Keratinocyte (primary cell): ENCODE data around the gene XRCC3. TPM values are rescaled to one million over a fixed set of nuclear protein-coding genes. Genes with fewer than 3 reads are reported as not detected.

Experiments used
- DNase-seq: peaks from one replicate; pipeline ENCODE4 v3.0.0-alpha.2; 2011; ENCODE audit warnings: low read depth, missing footprints, low spot score
- FAIRE-seq: peaks from 2 replicates; lab custom pipeline; 2011; peaks lifted over from hg19 to GRCh38; lab: Jason Lieb, UNC
- H2AFZ ChIP-seq: 2 replicates; pipeline ENCODE4 v1.6.0; 2012; ENCODE audit warnings: low read length, control low read depth, inconsistent platforms; ENCODE audit not compliant: control insufficient read depth
- H3K27ac ChIP-seq: 2 replicates; pipeline ENCODE4 v1.5.1; 2011; ENCODE audit warnings: low read length; ENCODE audit not compliant: control insufficient read depth, insufficient read depth
- H3K27me3 ChIP-seq: 3 replicates; pipeline ENCODE4 v1.6.0; 2011; ENCODE audit warnings: low read length; ENCODE audit not compliant: control insufficient read depth, insufficient read depth; ENCODE audit errors: extremely low read depth
- H3K36me3 ChIP-seq, 2 experiments: 2 replicates in 1 of 2; 3 replicates in 1 of 2; pipeline ENCODE4 v1.5.1; 2011; ENCODE audit warnings: low read length in 2 of 2, mild to moderate bottlenecking in 1 of 2; ENCODE audit not compliant: control insufficient read depth in 2 of 2, insufficient read depth in 2 of 2; ENCODE audit errors: extremely low read depth in 1 of 2
- H3K4me1 ChIP-seq: 3 replicates; pipeline ENCODE4 v1.5.1; 2011; ENCODE audit warnings: low read length; ENCODE audit not compliant: control insufficient read depth, insufficient read depth; ENCODE audit errors: extremely low read depth
- H3K4me2 ChIP-seq: 3 replicates; pipeline ENCODE4 v1.6.0; 2011; ENCODE audit warnings: low read depth, low read length; ENCODE audit not compliant: control insufficient read depth, insufficient read depth; ENCODE audit errors: extremely low read depth
- H3K4me3 ChIP-seq, 3 experiments: fragments of 200-600 bp in 1 of 3; sonication (generic) in 1 of 3; 2 replicates in 2 of 3; 3 replicates in 1 of 3; pipeline ENCODE4 v1.5.1; 2011 to 2016; ENCODE audit warnings: low read length in 3 of 3, mild to moderate bottlenecking in 3 of 3, control low read depth in 2 of 3, inconsistent platforms in 1 of 3, low read depth in 1 of 3, mixed read lengths in 1 of 3, mixed run types in 1 of 3, moderate library complexity in 1 of 3; ENCODE audit not compliant: control insufficient read depth in 2 of 3, insufficient read depth in 2 of 3; ENCODE audit errors: extremely low read depth in 1 of 3
- H3K79me2 ChIP-seq: 2 replicates; pipeline ENCODE4 v1.6.0; 2012; ENCODE audit warnings: low read length; ENCODE audit not compliant: control insufficient read depth, insufficient read depth
- H3K9ac ChIP-seq: 3 replicates; pipeline ENCODE4 v1.6.0; 2011; ENCODE audit warnings: low read length; ENCODE audit not compliant: control insufficient read depth, insufficient read depth; ENCODE audit errors: extremely low read depth
- H3K9me1 ChIP-seq: 3 replicates; pipeline ENCODE4 v1.6.0; 2011; ENCODE audit warnings: low read length; ENCODE audit not compliant: control insufficient read depth, insufficient read depth; ENCODE audit errors: extremely low read depth
- H3K9me3 ChIP-seq: 2 replicates; pipeline ENCODE4 v1.5.1; 2012; ENCODE audit warnings: low read depth, low read length; ENCODE audit not compliant: control insufficient read depth
- H4K20me1 ChIP-seq: 3 replicates; pipeline ENCODE4 v1.6.0; 2011; ENCODE audit warnings: low read length; ENCODE audit not compliant: control insufficient read depth, insufficient read depth; ENCODE audit errors: extremely low read depth
- EZH2 ChIP-seq: IDR thresholded peaks from one replicate; pipeline ENCODE4 v1.6.1; 2012; ENCODE audit warnings: inconsistent platforms, mild to moderate bottlenecking, low read length, moderate library complexity
- dilution Hi-C: fragments of 300-500 bp; cut with MboI; formaldehyde crosslinking; loops from one replicate; pipeline ENCODE4 v1.7.0; 2020; ENCODE audit warnings: low sequenced_read_pairs; ENCODE audit not compliant: extremely low pct_ligation_motif_present
- polyA plus RNA-seq, 5 experiments: library from polyadenylated mRNA; depleted of rRNA in 3 of 5; stranded (reverse) in 3 of 5; stranded (forward) in 1 of 5; unstranded in 1 of 5; fragments of >200 nt; gene quantifications; 1 replicate in 1 of 5; 2 replicates in 3 of 5; 3 replicates in 1 of 5; pipeline versions ENCODE4 v1.2.1 to v1.2.3, GENCODE V29; 2011 to 2012; ENCODE audit warnings: missing spikeins in 2 of 5, low read depth in 1 of 5, low replicate concordance in 1 of 5
- TF ChIP-seq, protein P1 (sequence below), 3 experiments: IDR thresholded peaks in 1 of 3; conservative IDR thresholded peaks in 1 of 3; optimal IDR thresholded peaks in 1 of 3; 2 replicates in 2 of 3; 3 replicates in 1 of 3; pipeline versions ENCODE3 to v1.5.1; 2011; ENCODE audit warnings: low read length in 3 of 3, mild to moderate bottlenecking in 3 of 3, moderate library complexity in 2 of 3, control low read depth in 1 of 3, inconsistent platforms in 1 of 3; ENCODE audit not compliant: insufficient read depth in 2 of 3; ENCODE audit errors: extremely low read depth in 1 of 3

XRCC3 gene
- polyA plus RNA-seq, 1 donor (not counting 4 experiments of a cell fraction or from before 2014, with no cell fraction given) = 21.0 TPM

DNA sequence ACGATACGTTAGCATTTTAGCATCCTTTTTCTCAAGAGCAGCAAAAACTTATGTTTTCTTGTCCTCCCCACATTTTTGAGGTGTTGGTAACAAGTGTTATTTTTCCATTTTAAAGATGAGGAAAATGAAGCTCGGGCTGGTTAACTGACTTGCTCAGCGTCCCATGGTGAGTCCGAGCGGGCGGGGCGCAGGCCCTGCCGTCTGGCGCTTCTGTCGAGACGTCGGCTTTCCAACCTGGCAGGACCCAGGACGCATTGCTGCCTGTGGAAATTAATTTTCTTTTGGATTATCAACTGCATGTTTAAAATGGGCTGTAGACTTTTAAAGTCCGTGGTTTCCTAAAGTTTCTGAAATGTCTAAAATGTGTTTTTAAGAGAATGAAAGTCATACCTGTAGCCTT is 30.4 kb downstream of the XRCC3 start:
- TF ChIP-seq, protein P1, sequence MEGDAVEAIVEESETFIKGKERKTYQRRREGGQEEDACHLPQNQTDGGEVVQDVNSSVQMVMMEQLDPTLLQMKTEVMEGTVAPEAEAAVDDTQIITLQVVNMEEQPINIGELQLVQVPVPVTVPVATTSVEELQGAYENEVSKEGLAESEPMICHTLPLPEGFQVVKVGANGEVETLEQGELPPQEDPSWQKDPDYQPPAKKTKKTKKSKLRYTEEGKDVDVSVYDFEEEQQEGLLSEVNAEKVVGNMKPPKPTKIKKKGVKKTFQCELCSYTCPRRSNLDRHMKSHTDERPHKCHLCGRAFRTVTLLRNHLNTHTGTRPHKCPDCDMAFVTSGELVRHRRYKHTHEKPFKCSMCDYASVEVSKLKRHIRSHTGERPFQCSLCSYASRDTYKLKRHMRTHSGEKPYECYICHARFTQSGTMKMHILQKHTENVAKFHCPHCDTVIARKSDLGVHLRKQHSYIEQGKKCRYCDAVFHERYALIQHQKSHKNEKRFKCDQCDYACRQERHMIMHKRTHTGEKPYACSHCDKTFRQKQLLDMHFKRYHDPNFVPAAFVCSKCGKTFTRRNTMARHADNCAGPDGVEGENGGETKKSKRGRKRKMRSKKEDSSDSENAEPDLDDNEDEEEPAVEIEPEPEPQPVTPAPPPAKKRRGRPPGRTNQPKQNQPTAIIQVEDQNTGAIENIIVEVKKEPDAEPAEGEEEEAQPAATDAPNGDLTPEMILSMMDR (optimal IDR thresholded peaks at IDR 0.05 in 1 of 3, IDR thresholded peaks at IDR 0.05 in 1 of 3, conservative IDR thresholded peaks at IDR 0.05 in 1 of 3; ENCODE audit: extremely low read depth in 1 of 3, insufficient read depth in 2 of 3, low read length in 3 of 3) = no peak
- no peak for TF ChIP-seq EZH2
- H3K9ac ChIP-seq = no peak overlapping the region
- H4K20me1 ChIP-seq = peaks cover 4% of the 10 kb centered on the region
- peaks cover 4% of the 10 kb centered on the region for H3K79me2 ChIP-seq
- H3K9me3 ChIP-seq = no peaks in the 10 kb centered on the region
- no peaks in the 10 kb centered on the region for H3K27me3 ChIP-seq
- no peak overlapping the region for H3K4me3 ChIP-seq
- DNase-seq (no peak), FAIRE-seq (no peak)
- no peak overlapping the region for H3K27ac ChIP-seq
- H3K9me1 ChIP-seq = no peaks in the 10 kb centered on the region
- no peak overlapping the region for H2AFZ ChIP-seq
- peaks cover 42 to 54% of the 10 kb centered on the region in 2 experiments for H3K36me3 ChIP-seq
- H3K4me2 ChIP-seq = no peak overlapping the region
- dilution Hi-C loops = no loop called here
- peaks cover 9% of the 10 kb centered on the region for H3K4me1 ChIP-seq

DNA sequence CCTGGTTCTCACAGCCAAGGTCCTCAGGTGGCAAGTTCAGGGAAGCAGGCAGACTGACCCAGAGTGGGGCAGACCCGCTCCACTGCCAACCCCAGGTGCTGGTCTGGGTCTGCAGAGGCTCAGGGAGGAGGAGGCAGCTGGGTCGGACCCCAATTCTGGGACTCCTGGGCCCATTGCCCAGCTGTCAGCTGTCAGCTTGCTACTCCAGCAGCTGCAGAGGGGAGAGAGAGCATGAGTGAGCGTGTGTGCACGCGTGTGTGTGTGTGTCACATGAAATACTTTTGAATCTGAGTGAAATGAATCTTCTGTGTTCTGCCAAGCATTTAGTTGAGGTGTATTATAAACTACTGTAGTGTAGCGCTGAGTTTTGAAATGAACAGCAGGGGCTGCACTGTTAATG is 30.8 kb downstream of the XRCC3 start:
- no peak overlapping the region for H2AFZ ChIP-seq
- dilution Hi-C loops = no loop called here
- H3K9me1 ChIP-seq = no peaks in the 10 kb centered on the region
- H3K79me2 ChIP-seq = peaks cover 4% of the 10 kb centered on the region
- H3K9ac ChIP-seq = no peak overlapping the region
- H3K27me3 ChIP-seq = no peaks in the 10 kb centered on the region
- no peak for DNase-seq
- no peak overlapping the region for H3K4me2 ChIP-seq
- peaks cover 6% of the 10 kb centered on the region for H3K4me1 ChIP-seq
- H3K36me3 ChIP-seq = peaks cover 44 to 56% of the 10 kb centered on the region in 2 experiments
- peaks cover 4% of the 10 kb centered on the region for H4K20me1 ChIP-seq
- no peak overlapping the region for H3K27ac ChIP-seq
- no peak for FAIRE-seq
- TF ChIP-seq, protein P1 (optimal IDR thresholded peaks at IDR 0.05 in 1 of 3, IDR thresholded peaks at IDR 0.05 in 1 of 3, conservative IDR thresholded peaks at IDR 0.05 in 1 of 3; ENCODE audit: extremely low read depth in 1 of 3, insufficient read depth in 2 of 3, low read length in 3 of 3) = no peak
- no peak for TF ChIP-seq EZH2
- no peaks in the 10 kb centered on the region for H3K9me3 ChIP-seq
- no peak overlapping the region for H3K4me3 ChIP-seq
